HG03460 (cell line): ENCODE results near the gene CEP43.

Experiments used
- ATAC-seq: cut with Tn5 transposase; IDR thresholded peaks from one replicate; pipeline ENCODE4 v1.9.1; 2021; ENCODE audit not compliant: unreplicated experiment

Gene CEP43, protein sequence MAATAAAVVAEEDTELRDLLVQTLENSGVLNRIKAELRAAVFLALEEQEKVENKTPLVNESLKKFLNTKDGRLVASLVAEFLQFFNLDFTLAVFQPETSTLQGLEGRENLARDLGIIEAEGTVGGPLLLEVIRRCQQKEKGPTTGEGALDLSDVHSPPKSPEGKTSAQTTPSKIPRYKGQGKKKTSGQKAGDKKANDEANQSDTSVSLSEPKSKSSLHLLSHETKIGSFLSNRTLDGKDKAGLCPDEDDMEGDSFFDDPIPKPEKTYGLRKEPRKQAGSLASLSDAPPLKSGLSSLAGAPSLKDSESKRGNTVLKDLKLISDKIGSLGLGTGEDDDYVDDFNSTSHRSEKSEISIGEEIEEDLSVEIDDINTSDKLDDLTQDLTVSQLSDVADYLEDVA

GRCh38 chr6:166999145-166999883 lies at the start of gene CEP43:
Gene CEP43 (plus strand): TSS chr6:166999397. CDS start chr6:166999413, 16 bp downstream.
- peak; percentile 87 for ATAC-seq

GRCh38 chr6:166949528-166950442 lies 49.4 kb upstream of the CEP43 start:
- ATAC-seq: no peak

DNA sequence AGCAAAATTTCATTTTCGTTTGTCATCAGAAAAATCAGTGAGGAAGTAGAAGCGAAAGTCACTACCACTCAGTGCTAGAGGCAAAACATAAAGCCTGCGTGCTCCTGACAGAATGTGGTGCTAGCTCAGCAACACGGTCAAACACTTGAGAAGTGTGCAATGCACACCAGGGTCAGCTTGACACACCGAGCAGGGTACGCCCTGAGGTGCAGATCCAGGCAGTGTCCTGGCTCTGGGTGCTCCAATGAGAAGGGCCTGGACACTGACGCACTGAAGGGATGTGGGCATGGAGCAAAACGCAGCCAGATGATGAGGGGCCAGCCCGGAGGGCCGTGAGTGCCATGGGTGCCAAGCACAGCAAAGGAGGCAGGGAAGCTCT lies 48.8 kb upstream of the CEP43 start:
- ATAC-seq: peak; percentile 41

DNA sequence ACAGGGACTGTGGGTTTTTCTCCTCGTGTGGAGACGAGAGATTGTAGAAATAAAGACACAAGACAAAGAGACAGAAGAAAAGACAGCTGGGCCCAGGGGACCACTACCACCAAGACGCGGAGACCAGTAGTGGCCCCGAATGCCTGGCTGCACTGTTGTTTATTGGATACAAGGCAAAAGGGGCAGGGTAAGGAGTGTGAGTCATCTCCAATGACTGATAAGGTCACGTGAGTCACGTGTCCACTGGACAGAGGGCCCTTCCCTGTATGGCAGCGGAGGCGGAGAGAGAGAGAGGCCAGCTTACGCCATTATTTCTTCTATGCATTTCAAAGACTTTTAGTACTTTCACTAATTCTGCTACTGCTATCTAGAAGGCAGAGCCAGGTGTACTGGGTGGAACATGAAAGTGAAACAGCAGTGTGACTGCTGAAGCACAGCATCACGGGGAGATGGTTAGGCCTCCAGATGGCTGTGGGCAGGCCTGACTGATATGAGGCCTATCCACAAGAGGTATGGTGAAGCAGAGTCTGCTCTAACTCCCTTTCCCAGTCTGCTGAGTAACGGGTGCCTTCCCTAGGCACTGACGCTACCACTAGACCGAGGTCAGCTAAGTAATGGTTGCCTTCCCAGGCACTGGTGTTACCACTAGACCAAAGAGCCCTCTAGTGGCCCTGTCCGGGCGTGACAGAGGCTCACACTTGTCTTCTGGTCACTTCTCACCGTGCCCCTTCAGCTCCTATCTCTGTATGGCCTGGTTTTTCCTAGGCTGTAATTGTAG lies 48.1 kb upstream of the CEP43 start:
- peak; percentile 86 for ATAC-seq

- no peak for ATAC-seq
Observed at GRCh38 chr6:166951670-166952060, 47.5 kb upstream of the CEP43 start.

GRCh38 chr6:166952121-166952520 lies 47.1 kb upstream of the CEP43 start:
- ATAC-seq: no peak

GRCh38 chr6:166952567-166953486 lies 46.4 kb upstream of the CEP43 start:
- ATAC-seq: no peak

GRCh38 chr6:166954118-166954713 lies 45.0 kb upstream of the CEP43 start:
- ATAC-seq: no peak

DNA sequence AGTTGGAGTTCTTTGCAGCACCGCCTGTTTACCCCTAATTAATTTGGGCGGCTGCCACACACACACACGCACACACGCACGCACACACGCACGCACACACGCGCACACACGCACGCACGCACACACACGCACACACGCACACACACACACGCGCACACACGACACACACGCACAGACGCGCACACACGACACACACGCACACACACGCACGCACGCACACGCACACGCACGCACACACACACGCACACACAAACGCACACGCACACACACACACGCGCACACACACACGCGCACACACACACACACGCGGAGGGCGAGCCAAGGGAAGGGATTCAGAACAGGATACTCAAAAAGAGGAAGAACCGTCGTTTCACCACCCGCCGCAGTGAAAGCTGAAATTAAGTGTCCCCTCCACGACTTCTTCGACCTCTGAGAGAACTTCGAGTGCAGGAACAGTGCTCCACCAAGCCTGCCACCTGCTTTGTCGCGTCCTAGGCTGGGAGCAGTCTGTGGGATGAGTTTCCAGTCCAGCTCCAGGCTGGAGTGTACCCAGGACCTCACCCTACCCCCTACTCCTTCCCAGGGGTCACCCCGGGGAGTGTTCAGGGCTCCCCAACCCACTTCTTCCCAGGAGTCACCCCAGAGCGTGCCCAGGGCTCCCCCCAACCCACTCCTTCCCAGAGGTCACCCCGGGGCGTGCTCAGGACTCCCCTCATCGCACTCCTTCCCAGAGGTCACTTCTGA lies 43.9 kb upstream of the CEP43 start:
- no peak for ATAC-seq

- ATAC-seq: peak; percentile 1
Observed at GRCh38 chr6:166955865-166956443, 43.2 kb upstream of the CEP43 start.

DNA sequence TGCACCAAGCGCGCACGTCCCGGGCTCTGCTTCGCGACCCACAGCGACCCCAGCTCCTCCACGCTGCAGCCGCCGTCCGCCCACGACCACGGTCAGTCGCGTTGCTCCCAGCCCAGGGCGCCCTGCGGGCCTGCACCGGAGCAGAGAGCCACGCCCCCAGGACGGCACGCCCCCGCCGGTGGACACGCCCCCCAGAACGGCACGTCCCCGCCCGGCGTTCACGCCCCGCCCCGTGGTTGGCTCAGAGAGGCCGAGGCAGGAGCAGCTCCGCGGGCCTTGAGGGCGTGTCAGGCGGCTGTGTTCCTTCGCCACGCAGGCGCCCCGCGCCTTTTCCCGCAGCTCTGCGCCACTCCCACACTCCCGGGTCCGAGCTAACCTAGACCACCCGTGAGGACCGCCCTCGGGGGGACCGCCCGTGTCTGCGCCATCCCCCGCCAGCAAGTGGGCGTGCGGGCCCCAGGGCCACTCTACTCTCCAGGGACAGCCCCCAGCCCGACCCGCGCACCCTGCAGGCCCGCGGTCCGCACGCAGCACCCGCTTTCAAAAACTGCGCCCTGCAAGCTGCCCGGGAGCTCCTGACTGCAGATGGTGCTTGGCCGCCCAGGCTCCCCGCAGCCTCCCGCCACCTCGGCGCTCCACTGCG lies 42.6 kb upstream of the CEP43 start, which contains the start of gene RNASET2:
Gene RNASET2 (minus strand): TSS at position 107 of the 643 bp plus-strand sequence. CDS start 368 bp downstream, outside the sequence.
- ATAC-seq: peak; percentile 62

DNA sequence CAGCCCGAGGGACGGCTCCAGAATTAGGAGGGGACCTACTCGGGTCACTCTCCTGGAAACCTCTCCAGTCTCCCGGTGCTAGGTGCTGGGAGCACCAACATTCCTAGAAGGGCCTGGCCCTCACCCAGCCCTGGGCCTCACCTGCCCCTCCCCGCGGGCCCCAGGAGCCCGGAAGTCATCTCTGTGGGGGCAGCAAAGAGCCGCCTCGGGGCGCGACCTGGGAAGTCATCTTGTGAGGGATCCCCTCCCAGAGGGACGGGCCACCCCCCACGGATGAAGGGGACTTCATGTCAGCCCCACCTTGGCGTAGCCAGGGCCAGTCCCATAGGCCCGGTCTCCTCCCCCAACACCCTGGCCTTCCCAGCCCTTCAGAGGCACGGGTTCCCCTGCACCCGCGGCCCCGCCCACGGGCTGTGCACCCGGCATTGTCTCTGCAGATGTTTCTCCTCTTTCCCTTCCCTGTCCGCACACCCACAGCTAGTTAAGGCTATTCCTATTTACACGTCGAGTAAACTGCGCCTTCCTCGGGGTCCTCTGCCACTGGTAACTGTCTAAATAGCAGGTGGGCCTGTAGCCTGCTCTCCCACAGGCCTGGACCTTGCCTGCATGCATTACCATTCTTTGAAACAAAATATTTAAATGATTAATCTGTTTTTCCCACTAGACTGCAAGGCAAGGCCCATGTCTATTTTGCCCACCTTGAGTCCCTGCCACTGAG lies 42.0 kb upstream of the CEP43 start:
- ATAC-seq: peak; percentile 42

DNA sequence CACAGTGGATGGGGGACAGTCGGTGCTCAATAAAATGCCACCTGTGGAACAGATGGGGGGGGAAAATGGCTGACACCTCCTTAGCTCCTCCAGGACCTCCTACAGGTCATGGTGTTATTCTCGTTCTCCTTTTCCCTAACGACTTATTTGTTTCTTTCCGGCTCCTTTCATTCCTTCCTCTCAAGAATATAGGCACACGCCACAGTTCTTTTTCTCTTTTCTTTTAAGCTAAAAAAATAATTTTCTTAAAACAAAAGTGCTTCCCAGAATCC lies 41.5 kb upstream of the CEP43 start:
- no peak for ATAC-seq

- no peak for ATAC-seq
Observed at GRCh38 chr6:166958926-166959861, 40.0 kb upstream of the CEP43 start.

DNA sequence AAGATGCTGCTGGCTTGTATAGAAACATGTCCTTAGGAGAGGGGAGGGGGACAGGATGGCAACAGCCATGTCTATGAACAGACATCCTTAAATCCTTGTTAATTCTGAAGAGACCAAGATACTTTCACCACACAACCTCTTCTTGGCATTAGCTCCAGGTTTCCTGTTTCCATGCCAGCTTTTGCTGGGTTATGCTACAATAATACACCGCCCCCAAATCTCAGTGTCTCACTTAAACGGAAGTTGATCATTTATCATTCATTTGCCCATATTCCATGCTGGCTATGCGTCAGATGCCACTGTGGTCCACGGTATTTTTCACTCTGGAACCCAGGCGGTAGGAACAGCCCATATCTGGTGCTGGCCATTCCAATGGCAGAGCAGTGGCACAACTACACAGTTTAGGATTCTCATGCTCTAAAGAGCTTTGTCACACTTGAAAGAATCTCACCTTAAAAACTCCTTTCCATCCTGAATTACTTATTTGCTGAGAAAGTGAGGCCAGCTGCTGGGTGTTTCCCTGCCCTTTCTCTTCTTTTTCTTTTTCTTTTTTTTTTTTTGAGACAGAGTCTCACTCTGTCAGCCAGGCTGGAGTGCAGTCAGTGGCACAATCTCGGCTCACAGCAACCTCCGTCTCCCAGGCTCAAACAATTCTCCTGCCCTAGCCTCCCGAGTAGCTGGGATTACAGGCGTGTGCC lies 39.1 kb upstream of the CEP43 start:
- ATAC-seq: no peak
